H54 (cell line): ENCODE results near the gene FBXL16.

Experiments used
- DNase-seq: peaks from one replicate; pipeline ENCODE4 v3.0.0; 2011; ENCODE audit warnings: low spot score, mixed read lengths; ENCODE audit not compliant: insufficient read length
- FAIRE-seq: peaks from 3 replicates; lab custom pipeline; 2011; peaks lifted over from hg19 to GRCh38; lab: Jason Lieb, UNC
- POLR2A ChIP-seq: IDR thresholded peaks from 2 replicates; pipeline ENCODE4 v1.6.1; 2011; ENCODE audit warnings: low read depth, mild to moderate bottlenecking, low read length

The FBXL16 gene

DNA sequence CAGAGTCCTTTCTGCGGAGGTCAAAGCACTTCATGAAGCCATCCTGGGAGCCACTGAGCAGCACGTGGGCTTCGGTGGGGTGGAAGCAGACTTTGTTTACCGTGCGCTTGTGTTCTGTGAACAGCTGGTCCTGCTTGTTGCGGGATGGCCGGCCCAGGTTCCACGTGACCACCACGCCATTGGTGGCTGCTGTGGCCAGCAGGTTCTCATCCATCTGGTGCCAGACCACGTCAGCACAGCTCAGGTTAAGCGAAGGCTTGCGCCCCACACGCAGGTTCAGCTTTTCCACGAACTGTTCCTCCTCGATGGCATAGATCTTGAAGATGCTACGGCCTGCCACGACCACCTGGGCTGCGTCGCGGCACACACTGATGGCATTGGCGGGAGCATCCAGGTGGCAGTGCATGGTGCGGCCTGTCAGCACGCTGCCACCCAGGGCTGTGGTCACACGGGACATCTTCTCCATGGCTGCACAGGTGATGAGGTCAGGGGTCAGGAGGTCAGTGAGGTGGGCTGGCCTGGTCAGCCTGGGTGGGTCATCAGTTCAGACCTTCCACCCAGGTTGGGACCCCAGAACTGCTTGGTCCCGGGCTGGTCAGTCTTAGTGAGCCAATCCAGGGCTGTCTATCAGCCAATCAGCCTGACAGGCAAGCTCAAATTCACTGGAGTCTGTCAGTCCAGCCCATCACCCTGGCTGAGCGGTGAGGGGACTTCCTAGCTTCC is 16.3 kb downstream of the FBXL16 start:
- no peak for TF ChIP-seq POLR2A
- FAIRE-seq: no peak
- DNase-seq: no peak

DNA sequence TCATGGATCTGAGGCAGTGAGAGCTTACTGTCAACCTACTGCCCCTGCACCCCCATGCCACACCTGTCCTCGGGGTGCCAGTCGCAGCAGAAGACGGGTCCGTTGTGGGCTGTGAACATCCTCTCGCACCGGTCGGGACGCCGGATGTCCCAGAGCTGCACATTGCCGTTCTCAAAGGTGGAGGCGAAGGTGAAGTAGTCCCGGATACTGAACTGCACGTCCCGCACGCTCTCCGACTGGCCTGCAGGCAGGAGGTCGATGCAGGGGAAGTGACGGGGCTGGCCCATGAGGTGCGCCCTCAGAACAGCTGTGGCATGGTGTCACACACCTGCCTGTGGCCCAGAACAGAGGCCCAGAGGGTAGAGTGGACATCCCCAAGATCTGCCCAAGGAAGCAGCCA is 18.1 kb downstream of the FBXL16 start:
- TF ChIP-seq POLR2A: no peak
- FAIRE-seq (no peak), DNase-seq (no peak)

DNA sequence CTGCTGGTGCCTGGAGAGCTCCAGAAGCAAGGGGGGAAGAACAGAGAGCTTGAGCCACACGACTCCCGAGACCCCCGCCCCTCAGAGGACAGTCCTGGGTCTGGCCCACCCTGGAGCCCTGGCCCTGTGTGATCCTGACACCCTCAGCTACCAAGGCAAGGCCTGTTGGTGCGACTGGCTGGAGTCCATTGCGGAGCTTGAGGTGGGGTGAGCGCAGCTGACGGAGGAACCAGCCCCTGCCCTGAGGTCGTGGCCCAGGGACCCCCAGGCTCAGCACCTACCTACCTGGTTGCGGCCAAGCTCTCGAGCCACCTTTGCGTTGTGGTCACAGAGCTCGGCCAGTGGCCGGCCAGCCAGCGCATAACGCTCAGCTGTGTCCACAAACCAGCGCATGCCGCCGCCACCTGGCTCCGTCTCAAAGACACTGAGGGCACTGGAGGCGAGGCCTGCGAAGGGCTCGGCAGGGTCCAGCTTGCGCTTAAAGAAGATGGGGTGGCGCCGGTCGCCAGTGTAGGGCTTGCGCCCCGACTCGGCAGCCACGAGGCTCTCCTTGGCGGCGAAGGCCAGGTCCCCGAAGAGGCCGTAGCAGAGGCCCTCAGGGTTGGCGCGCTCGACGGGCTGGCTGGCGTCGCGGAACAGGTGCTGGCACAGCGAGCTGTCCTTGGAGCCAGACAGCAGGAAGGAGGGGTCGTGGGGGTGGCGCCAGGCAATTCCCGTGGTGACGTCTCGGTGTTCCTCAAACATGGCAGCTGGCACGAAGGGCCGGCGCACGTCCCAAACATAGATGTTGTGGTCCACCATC is 18.9 kb downstream of the FBXL16 start:
- DNase-seq: no peak
- no peak for TF ChIP-seq POLR2A
- no peak for FAIRE-seq

DNA sequence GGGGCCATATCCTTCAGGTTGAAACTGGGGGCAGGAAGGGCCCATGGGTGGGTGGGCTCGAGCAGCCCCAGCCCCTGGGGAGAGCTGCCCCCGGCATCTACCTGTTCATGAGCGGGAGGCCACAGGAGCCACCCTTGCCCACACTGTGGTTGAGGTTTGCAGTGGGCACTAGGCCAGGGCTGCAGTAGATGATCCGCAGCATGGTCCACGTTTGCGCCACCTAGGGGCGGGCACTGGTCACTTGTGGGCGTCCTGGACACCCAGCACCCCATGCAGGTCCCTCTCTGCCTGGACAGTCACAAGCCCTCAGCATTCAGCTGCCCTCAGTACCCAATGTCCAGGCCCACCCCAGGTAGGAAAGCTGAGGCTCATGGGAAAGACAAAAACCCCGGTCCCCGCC is 19.6 kb downstream of the FBXL16 start:
- TF ChIP-seq POLR2A: no peak
- FAIRE-seq (no peak), DNase-seq (peak; percentile 81)

DNA sequence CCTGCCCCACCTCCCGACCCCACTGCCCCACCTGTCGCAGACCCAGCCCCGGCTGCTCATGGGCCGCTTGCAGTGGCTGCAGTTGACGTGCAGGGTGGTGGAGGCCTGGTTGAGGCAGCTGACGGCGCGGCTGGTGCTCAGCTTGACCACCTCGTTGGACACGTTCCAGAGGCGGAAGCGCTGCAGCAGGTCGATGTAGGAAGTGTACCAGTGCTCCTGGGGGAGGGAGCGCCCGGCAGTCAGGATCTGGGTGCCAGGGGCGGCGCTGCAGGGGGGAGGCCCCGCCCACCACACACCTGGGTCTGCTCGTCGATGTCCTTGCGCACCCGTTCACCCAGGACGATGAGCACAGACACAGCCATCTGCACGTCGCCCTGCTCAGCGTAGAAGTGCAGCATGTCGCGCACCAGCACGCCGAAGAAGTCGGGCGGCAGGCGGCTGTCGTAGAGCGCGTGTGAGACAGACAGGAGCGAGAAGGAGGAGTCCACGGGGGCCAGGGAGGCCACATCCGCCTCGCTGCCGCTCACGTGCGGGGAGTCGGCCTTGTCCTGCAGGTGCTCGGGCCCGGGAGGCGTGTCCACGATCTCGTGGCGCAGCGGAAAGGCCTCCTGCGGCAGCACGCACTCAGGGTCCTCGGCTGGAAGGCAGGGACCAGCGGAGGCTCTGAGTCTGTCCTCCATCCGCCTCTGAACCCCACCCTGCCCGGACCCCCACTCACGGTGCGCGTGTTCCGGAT is 20.5 kb downstream of the FBXL16 start:
- no peak for FAIRE-seq
- no peak for TF ChIP-seq POLR2A
- DNase-seq: no peak

DNA sequence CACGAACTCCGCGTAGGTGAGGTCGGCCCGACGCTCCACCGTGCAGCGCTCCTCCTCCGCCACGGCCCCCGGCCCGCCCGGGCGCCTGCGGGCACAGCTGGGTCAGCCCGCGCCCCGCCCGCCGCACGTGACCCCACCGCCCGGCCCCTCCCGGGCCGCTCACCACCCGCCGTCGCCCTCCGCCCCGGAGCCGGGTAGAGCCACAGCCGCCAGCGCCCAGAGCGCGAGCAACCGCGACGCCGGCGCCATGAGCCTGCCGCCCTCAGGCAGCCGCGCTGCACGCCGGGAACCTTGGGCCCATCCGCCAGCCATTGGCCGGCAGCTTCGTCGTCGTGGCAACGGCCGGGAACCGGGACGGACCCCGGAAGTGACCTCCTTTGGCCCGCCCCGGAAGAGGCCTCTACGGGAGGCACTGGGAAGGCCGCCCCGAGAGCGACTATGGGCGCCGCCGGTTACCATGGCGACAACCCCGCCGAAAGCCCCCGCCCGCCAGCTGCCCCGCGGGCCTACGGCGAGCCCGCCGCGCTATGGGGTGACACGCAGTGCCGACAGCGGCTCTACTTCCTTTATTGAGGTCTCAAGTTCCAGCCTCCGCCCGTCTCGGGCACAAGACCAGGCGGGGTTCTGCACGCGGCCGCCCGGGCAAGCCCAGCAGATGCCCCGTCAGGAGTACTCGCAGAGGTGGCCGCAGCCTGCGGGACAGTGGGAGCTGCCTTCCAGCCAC is 21.4 kb downstream of the FBXL16 start, which contains the start of gene JMJD8:
Gene JMJD8 (minus strand): TSS at position 264 of the 724 bp plus-strand sequence. CDS start 15 bp downstream, at position 249.
- DNase-seq: no peak

DNA sequence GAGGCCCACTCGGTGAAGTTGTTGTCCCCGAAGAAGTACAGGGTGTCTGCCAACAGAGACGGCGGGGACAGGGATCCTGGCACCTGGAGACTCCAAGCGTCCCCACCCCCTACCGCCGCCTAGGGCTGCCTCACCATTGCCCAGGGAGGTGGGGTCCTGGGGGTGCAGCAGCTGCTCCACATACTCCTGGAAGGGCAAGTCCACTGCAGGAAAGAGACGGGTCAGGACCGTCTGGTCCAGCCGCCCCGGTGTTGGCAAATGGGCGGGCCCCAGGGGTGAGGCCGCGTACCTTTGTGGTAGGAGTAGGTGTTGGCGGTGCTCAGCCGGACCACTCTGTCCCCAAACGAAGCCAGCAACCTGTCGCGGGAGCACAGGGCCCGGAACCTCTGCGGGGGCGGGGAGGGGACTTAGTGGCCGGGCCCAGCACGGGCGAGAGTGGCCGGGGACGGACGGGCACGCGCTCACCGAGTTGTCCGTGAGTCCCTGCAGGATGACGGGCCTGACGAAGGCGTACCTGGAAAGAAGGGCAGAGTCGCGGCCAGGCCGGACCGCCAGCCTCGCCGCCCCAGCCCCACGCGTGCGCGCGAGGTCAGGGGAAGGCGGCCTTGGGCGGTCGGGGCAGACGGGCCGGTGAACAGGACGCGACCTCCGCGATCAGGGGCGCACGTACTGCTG is 22.1 kb downstream of the FBXL16 start:
- TF ChIP-seq POLR2A: no peak
- no peak for DNase-seq
- FAIRE-seq: no peak

More for the DNA sequence above, 21.4 kb downstream of the FBXL16 start, which contains the start of gene JMJD8:
- no peak for FAIRE-seq
- peak; percentile 62 for TF ChIP-seq POLR2A

DNA sequence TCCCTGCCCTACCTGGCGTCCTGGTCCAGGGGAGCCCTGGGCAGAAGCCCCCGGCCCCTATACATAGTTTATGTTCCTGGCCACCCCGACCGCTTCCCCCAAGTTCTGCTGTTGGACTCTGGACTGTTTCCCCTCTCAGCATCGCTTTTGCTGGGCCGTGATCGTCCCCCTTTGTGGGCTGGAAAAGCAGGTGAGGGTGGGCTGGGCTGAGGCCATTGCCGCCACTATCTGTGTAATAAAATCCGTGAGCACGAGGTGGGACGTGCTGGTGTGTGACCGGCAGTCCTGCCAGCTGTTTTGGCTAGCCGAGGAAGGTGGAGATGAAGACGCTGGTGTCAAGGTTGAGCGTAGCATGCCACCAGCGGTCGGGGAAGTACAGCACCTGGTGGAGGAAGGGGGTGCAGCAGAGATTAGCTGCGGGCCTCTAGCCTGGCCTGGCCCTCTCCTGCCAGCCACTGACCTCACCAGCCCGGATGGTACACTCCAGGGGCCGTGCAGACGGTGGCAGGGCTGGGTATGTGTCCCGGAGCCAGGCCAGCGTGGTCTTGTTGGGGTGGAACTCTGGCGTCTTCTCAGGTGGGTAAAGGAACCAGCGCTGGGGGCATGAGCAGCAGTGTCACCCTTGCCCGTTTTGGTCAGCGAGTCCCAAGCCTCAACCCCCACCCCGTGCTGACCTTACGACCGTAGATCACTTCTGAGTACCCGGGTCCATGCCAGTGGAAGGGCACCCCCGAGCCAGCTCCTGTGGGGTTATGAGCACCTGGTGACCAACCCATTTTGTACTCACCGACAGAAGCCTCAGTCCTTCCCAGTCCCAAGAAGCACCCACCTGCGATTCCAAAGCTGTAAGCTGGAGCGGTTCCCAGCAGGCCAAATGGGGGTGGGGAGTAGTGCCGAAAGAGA is 22.9 kb downstream of the FBXL16 start:
- DNase-seq (no peak), FAIRE-seq (no peak)
- no peak for TF ChIP-seq POLR2A

DNA sequence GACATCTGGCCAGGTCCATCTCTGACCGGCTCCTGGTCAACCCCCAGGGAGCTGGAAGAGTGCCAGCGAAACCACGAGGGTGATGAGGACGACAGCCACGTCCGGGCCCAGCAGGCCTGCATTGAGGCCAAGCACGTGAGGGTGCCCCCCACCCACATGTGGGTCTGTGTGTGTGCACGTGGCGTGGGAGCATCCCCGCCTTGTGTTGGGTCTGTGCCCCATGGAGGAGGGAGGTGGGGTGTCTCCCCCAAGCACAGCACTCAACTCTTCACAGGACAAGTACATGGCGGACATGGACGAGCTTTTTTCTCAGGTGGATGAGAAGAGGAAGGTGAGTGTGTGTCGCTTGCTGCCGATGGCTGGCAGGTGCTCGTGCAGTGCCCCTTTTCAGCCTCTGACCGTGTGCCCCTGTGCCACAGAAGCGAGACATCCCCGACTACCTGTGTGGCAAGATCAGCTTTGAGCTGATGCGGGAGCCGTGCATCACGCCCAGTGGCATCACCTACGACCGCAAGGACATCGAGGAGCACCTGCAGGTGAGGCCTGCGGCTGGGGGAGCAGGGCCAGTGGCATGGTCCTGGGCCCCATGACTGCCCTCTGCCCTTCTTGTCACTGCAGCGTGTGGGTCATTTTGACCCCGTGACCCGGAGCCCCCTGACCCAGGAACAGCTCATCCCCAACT is 23.7 kb downstream of the FBXL16 start:
- TF ChIP-seq POLR2A: no peak
- FAIRE-seq (no peak), DNase-seq (no peak)

DNA sequence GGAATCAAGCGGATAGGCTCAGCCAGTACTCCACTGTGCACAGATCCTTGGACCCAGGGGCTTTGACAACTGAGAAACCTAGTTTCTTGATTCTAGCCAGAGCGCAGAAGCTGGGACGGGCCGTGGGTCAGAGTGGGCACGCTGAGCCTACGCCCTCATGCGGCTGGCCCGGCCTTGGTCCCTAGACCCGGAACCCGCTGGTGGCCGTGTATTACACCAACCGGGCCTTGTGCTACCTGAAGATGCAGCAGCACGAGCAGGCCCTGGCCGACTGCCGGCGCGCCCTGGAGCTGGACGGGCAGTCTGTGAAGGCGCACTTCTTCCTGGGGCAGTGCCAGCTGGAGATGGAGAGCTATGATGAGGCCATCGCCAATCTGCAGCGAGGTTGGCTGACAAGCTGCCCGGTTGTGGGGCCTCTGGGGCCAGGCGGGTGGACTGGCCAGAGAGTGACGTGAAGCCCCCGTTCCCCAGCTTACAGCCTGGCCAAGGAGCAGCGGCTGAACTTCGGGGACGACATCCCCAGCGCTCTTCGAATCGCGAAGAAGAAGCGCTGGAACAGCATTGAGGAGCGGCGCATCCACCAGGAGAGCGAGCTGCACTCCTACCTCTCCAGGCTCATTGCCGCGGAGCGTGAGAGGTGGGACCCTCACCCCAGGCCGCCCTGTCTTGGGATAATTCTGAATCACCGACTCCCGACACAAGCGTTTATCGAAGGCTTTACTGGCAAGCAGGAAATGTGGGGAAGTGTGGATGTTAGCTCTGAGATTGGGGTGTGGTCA is 24.4 kb downstream of the FBXL16 start:
- 0 out of 2 replicates have a peak, but pooled peaks have one; percentile 3 for TF ChIP-seq POLR2A
- DNase-seq (no peak), FAIRE-seq (no peak)

DNA sequence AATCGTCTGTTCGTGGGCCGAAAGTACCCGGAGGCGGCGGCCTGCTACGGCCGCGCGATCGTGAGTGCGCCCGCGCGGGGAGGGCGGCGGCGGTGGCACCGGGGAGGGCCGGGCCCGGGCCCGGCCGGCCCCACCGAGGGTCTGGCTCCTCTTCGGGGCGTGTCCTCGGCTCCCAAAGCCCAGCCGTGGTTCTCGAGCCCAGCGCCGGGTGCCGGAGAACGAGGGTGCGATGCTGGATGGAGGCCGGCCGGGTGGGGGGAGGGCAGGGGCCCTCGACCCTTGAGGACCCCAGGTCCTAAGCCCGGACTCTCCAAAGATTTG is 25.0 kb downstream of the FBXL16 start:
- FAIRE-seq (no peak), DNase-seq (no peak)
- TF ChIP-seq POLR2A: no peak
